HG03108 (cell line): ENCODE data around the gene NOP14.
"Not testable (repeated sequence)": the region's sequence is repeated elsewhere in the genome, so short reads cannot be mapped to it uniquely, and the experiment has no call there.

Experiments
- ATAC-seq: cut with Tn5 transposase; IDR thresholded peaks from one replicate; pipeline ENCODE4 v1.9.1; 2021; ENCODE audit warnings: moderate library complexity; ENCODE audit not compliant: unreplicated experiment

NOP14 gene

GRCh38 chr4:2918300-2918699, 44.9 kb downstream of the NOP14 start:
- ATAC-seq: not testable (repeated sequence)

- ATAC-seq: not testable (repeated sequence)
Observed at GRCh38 chr4:2916696-2917095, 46.5 kb downstream of the NOP14 start.

GRCh38 chr4:2915789-2916188, 47.4 kb downstream of the NOP14 start:
- no peak for ATAC-seq

- no peak for ATAC-seq
Observed at GRCh38 chr4:2914256-2915126, 48.7 kb downstream of the NOP14 start.

GRCh38 chr4:2913168-2913567, 50.0 kb downstream of the NOP14 start:
- no peak for ATAC-seq

GRCh38 chr4:2911868-2912267, 51.3 kb downstream of the NOP14 start:
- ATAC-seq: no peak

- no peak for ATAC-seq
Observed at GRCh38 chr4:2910409-2910808, 52.8 kb downstream of the NOP14 start.

- ATAC-seq: no peak
Observed at GRCh38 chr4:2909583-2909982, 53.6 kb downstream of the NOP14 start.

GRCh38 chr4:2908686-2909085, 54.5 kb downstream of the NOP14 start:
- ATAC-seq: no peak

- ATAC-seq: no peak
Observed at GRCh38 chr4:2907706-2908293, 55.4 kb downstream of the NOP14 start.

- no peak for ATAC-seq
Observed at GRCh38 chr4:2907226-2907625, 56.0 kb downstream of the NOP14 start.

GRCh38 chr4:2906218-2906617, 57.0 kb downstream of the NOP14 start:
- ATAC-seq: no peak

- no peak for ATAC-seq
Observed at GRCh38 chr4:2905544-2905943, 57.7 kb downstream of the NOP14 start.

GRCh38 chr4:2902126-2902525, 61.1 kb downstream of the NOP14 start:
- ATAC-seq: no peak

- no peak for ATAC-seq
Observed at GRCh38 chr4:2901186-2901585, 62.0 kb downstream of the NOP14 start.

GRCh38 chr4:2900741-2901140, 62.5 kb downstream of the NOP14 start:
- ATAC-seq: no peak

GRCh38 chr4:2898001-2898400, 65.2 kb downstream of the NOP14 start:
- ATAC-seq: no peak

GRCh38 chr4:2893772-2894171, 69.4 kb downstream of the NOP14 start:
- no peak for ATAC-seq

GRCh38 chr4:2891294-2891693, 71.9 kb downstream of the NOP14 start:
- ATAC-seq: no peak

- no peak for ATAC-seq
Observed at GRCh38 chr4:2888886-2889285, 74.3 kb downstream of the NOP14 start.
